Mammary epithelial cell (primary cell): Measurements from ENCODE around the gene APOLD1.

Experiments used
- CTCF ChIP-seq, 2 donors: IDR thresholded peaks in 1 of 2; conservative IDR thresholded peaks in 1 of 2; 2 replicates each; pipeline ENCODE4 v1.5.1; 2011 to 2012; ENCODE audit warnings: inconsistent platforms in 2 of 2, low read length in 2 of 2, mild to moderate bottlenecking in 2 of 2, control low read depth in 1 of 2, low read depth in 1 of 2; ENCODE audit not compliant: insufficient read depth in 1 of 2; ENCODE audit errors: extremely low read depth in 1 of 2
- EZH2 ChIP-seq: IDR thresholded peaks from 2 replicates; pipeline ENCODE4 v1.6.1; 2012; ENCODE audit warnings: low read length, inconsistent platforms, borderline replicate concordance

GRCh38 chr12:12755923-12756322 is 29.5 kb upstream of the APOLD1 start:
- TF ChIP-seq CTCF (conservative IDR thresholded peaks at IDR 0.05 in 1 of 2, IDR thresholded peaks at IDR 0.05 in 1 of 2; ENCODE audit: extremely low read depth in 1 of 2, insufficient read depth in 1 of 2, low read depth in 1 of 2, low read length in 2 of 2) (no peak), EZH2 (no peak)
